Activated naive CD4-positive, alpha-beta T cell treated with anti-CD3 and anti-CD28 coated beads, Interleukin-2, amount 50 U/mL, for 24 hours (primary cell): ENCODE data around the gene HSPA4.
"Not testable (repeated sequence)": the region's sequence is repeated elsewhere in the genome, so short reads cannot be mapped to it uniquely, and the experiment has no call there.

ENCODE experiments used
- H3K27ac Mint-ChIP-seq: one replicate; pipeline ENCODE4 v1.8.0; 2021; ENCODE audit warnings: mild to moderate bottlenecking, mixed read lengths
- H3K27me3 Mint-ChIP-seq: one replicate; pipeline ENCODE4 v1.8.0; 2021; ENCODE audit warnings: mixed read lengths
- H3K36me3 Mint-ChIP-seq: one replicate; pipeline ENCODE4 v1.8.0; 2021; ENCODE audit warnings: mixed read lengths
- H3K4me1 Mint-ChIP-seq: one replicate; pipeline ENCODE4 v1.8.0; 2021; ENCODE audit warnings: mixed read lengths
- H3K4me3 Mint-ChIP-seq: one replicate; pipeline ENCODE4 v1.8.0; 2021; ENCODE audit warnings: mild to moderate bottlenecking, mixed read lengths
- H3K9me3 Mint-ChIP-seq: one replicate; pipeline ENCODE4 v1.8.0; 2021; ENCODE audit warnings: mixed read lengths

Gene HSPA4

DNA sequence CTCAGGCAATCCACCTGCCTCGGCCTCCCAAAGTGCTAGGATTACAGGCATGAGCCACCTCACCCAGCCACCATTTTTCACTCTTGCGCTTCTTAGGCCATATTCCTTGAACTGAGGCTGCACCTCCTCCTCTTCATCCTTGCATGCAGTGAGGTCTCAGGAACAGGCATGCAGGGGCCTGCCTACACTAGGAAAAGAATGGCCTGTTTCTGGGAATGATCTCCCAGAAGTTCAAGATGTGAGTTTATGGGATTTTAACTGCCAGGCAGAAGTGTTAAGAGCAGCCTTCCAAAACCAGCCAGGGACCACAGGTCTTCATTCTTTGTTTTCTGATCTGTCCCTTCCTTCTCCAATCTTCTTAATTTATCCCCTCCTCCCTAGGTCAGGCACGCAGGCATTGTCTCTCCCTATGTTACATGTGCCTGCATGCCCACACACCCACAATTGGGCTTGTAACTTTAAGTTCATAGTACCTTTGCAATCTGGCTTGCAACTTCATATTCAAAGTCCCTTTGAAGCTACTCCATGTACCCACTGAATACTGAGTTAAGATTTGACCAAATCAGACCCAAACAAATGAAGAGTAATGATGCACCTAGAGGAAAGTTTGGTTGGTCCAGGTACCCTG, 10.5 kb upstream of the HSPA4 start:
- no peak overlapping the region for H3K4me3 Mint-ChIP-seq
- no peaks in the 10 kb centered on the region for H3K4me1 Mint-ChIP-seq
- H3K36me3 Mint-ChIP-seq: no peaks in the 10 kb centered on the region
- H3K9me3 Mint-ChIP-seq: no peaks in the 10 kb centered on the region
- H3K27me3 Mint-ChIP-seq: no peaks in the 10 kb centered on the region
- no peak overlapping the region for H3K27ac Mint-ChIP-seq

DNA sequence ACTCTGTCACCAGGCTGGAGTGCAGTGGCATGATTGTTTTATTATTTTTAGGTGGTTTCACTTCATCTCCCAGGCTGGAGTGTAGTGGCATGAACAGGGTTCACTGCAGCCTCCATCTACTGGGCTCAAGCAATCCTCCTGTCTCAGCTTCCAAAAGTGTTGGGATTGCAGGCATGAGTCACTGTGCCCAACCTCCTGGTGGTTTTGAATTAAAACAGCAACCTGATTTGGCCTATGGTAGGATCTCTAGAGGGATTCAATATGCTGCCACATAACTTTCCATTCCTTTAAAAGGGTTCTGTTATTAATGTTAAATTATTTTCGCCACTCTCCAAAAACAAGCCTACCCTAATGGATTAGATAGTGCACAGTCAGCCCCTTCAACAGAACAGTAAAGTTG, 9.9 kb upstream of the HSPA4 start:
- H3K27ac Mint-ChIP-seq: no peak overlapping the region
- no peak overlapping the region for H3K4me3 Mint-ChIP-seq
- no peaks in the 10 kb centered on the region for H3K36me3 Mint-ChIP-seq
- no peaks in the 10 kb centered on the region for H3K27me3 Mint-ChIP-seq
- H3K4me1 Mint-ChIP-seq: no peaks in the 10 kb centered on the region
- no peaks in the 10 kb centered on the region for H3K9me3 Mint-ChIP-seq

DNA sequence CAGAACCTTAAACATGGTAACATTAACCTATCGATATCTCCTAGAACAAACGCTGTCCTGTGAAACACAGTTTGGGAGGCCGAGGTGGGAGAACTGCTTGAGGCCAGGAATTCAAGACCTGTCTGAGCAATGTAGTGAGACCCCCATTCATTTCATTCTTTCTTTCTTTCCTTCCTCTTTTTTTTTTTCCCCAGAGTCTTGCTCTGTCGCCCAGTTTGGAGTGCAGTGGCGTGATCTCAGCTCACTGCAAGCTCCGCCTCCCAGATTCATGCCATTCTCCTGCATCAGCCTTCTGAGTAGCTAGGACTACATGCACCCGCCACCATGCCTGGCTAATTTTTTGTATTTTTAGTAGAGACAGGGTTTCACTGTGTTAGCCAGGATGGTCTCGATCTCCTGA, 5.3 kb upstream of the HSPA4 start:
- H3K4me3 Mint-ChIP-seq, H3K36me3 Mint-ChIP-seq, H3K27ac Mint-ChIP-seq, H3K9me3 Mint-ChIP-seq, H3K27me3 Mint-ChIP-seq: not testable (repeated sequence)
- peaks cover 29% of the 10 kb centered on the region for H3K4me1 Mint-ChIP-seq

DNA sequence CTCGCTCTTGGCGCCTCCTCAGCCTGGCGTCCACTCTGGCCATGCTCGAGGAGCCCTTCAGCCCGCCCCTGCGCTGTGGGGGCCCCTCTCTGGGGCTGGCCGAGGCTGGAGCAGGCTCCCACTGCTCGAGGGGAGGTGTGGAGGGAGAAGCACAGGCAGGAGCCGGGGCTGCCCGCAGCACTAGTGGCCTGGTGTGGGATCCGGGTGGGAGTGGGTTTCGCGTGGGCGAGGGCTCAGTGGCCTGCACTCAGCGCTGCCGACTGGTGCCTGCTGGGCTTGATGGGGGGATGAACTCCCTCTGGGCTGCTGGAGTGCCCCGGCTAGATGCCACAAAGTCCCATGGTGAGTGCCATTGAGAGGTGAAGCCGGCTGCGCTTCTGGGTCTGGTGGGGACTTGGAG, 4.4 kb upstream of the HSPA4 start:
- Mint-ChIP-seq H3K36me3 (no peaks in the 10 kb centered on the region), H3K27ac (no peak overlapping the region), H3K9me3 (no peaks in the 10 kb centered on the region), H3K4me3 (no peak overlapping the region), H3K27me3 (no peaks in the 10 kb centered on the region), H3K4me1 (peaks cover 29% of the 10 kb centered on the region)

DNA sequence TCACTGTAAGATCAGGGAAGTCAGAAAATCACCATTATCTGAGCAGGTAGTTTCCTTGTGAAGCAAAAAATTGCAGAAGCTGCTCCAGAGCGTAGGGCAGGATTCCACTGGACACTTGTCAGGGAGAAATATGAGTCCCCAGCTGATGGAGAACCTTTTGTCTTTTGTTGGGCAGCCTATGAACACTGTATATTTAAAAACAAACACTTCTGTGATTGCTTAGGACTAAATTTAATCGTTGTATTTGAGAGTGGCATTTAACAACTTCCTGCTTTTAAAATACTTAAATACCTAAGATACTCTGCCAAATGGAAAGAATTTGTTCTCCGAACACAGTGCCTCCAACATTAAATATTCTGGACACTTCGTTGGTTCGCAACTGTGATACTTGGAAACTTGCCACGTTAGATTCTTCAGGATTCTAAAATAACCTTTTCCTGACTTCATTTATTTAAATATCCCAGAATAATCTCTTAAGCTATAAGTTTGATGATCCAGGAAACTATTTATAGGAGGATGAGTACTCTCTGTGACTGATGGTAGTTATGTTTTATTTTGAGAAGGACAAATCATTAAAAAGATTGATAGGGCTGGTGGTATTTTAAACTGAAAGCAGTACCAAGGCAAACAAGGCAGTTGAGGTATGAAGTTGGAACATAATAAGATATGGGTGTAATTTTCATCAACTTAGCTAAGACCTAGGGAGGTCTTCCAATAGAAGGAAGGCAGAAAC, 2.7 kb upstream of the HSPA4 start:
- Mint-ChIP-seq H3K9me3 (no peaks in the 10 kb centered on the region), H3K27me3 (no peaks in the 10 kb centered on the region), H3K27ac (peak overlapping the region; percentile 82), H3K36me3 (no peaks in the 10 kb centered on the region), H3K4me1 (peaks cover 40% of the 10 kb centered on the region), H3K4me3 (no peak overlapping the region)

DNA sequence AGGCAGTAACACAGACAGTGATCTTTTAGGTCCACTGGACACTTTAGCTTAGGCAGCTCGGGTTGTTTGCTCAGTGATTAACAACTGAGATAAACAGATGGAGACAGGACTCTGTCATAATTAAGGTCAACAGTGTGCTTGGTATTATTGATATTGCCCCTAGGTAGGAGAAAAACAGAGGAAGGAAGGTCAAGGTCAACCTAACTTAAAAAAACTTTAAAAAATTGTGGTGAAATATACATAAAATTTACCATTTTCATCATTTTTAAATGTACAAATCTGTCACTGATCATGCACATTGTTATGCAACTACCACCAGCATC, 2.1 kb upstream of the HSPA4 start:
- Mint-ChIP-seq H3K4me3 (peak overlapping the region; percentile 40), H3K27me3 (no peaks in the 10 kb centered on the region), H3K36me3 (no peaks in the 10 kb centered on the region), H3K9me3 (no peaks in the 10 kb centered on the region), H3K27ac (peak overlapping the region; percentile 82), H3K4me1 (peaks cover 46% of the 10 kb centered on the region)

DNA sequence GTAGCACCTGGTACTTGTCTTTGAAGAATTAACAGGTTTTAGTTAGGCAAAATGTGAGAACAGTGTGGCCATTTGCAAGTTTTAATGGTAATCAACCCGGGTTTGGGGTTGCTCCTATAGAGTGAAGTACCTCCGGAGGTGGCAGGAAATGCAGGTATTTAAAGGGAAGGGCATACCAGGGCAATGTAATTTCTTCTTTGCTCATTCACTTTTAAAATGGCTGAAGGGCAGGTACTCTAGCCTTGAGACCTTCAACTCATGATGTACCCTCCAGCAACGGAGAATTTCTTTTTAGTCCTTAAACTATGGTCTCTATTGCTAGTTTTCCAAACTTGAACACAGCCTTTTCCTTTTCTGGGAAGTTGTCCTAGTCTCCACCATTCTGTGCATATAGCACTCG, 1.3 kb upstream of the HSPA4 start:
- Mint-ChIP-seq H3K4me1 (peaks cover 54% of the 10 kb centered on the region), H3K9me3 (no peaks in the 10 kb centered on the region), H3K27me3 (no peaks in the 10 kb centered on the region), H3K36me3 (peaks cover 1% of the 10 kb centered on the region), H3K4me3 (peak overlapping the region; percentile 90), H3K27ac (peak overlapping the region; percentile 95)

DNA sequence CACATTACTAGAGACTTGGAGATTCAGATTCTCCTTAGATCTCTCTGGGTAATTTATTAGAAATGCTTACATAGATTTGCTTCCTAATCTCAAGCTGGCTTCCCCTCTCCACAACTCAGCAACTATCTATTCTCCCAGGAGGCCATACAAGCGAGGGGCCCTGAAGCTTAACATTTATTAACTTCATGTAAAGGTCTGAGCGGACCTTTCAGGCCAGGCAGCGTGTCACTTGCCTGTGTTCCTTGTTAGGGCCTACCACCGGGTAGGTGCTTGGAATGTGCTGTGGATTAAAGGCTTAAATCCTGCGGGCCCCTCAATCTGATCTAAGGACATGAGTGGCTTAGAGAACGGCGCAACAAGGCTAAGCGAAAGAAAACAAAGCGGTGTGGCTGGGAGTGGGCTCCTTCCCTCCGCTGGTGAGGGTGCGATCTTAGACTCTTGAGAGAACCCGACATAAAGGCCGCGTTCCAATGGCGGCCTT, 712 bp upstream of the HSPA4 start:
- H3K9me3 Mint-ChIP-seq: no peaks in the 10 kb centered on the region
- peak overlapping the region; percentile 90 for H3K4me3 Mint-ChIP-seq
- peaks cover 60% of the 10 kb centered on the region for H3K4me1 Mint-ChIP-seq

DNA sequence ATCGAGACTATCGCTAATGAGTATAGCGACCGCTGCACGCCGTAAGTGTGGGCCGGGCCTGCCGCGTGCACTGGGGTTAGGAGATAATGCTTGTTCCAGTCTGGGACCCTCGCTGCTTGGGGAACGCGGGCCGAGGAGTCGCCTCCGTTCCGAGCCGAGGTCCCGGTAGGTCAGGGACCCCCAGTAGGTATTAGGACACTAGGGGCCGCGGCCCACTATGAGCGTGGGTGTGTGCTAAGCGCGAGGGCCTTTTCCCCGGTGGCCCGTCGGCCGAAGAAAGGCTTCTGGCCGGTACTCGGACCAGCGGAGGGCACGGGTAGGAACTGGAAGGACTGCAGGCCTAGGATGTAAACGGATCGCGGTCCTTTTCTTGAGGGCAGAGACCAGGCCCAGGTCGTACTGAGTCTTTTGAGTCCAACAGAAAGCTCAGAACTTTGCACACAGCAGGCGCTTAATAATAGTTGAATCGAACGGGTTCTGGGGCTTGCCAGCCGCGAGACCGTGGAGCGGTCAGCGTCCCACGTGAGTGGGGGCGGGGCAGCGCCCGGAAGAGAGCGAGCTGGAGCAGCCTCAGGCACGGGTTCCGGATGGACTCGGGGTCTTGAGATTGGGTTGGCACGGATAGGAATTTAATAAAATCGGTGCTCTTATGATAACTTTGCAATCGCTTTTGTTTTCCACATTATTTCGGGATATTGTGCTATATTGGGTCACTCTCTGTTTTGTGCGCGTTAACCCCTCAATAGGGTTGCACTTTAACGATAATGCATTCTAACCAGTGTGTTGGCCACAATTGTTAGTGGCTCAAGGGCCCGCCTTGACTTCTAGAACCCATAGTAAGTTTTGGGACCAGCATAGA, 733 bp downstream of the HSPA4 start:
- peaks cover 73% of the 10 kb centered on the region for H3K4me1 Mint-ChIP-seq
- H3K27me3 Mint-ChIP-seq: no peaks in the 10 kb centered on the region
- no peaks in the 10 kb centered on the region for H3K9me3 Mint-ChIP-seq
- H3K4me3 Mint-ChIP-seq: peak overlapping the region; percentile 90
- H3K27ac Mint-ChIP-seq: peak overlapping the region; percentile 95
- H3K36me3 Mint-ChIP-seq: peaks cover 1% of the 10 kb centered on the region

More for the DNA sequence above, 712 bp upstream of the HSPA4 start:
- H3K27me3 Mint-ChIP-seq: no peaks in the 10 kb centered on the region
- H3K36me3 Mint-ChIP-seq: peaks cover 1% of the 10 kb centered on the region
- H3K27ac Mint-ChIP-seq: peak overlapping the region; percentile 95

DNA sequence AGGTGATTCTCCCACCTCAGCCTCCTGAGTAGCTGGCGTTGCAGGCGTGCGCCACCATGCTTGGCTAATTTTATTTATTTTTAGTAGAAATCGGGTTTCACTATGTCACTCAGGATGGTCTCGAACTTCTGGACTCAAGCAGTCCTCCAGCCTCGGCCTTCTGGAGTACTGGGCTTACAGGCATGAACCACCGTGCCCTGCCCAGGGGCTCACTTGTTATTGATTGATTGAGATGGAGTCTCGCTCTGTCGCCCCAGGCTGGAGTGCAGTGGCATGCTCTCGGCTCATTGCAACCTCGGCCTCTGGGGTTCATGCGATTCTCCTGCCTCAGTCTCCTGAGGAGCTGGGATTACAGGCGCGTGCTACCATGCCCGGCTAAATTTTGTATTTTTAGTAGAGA, 1.6 kb downstream of the HSPA4 start:
- peaks cover 78% of the 10 kb centered on the region for H3K4me1 Mint-ChIP-seq

DNA sequence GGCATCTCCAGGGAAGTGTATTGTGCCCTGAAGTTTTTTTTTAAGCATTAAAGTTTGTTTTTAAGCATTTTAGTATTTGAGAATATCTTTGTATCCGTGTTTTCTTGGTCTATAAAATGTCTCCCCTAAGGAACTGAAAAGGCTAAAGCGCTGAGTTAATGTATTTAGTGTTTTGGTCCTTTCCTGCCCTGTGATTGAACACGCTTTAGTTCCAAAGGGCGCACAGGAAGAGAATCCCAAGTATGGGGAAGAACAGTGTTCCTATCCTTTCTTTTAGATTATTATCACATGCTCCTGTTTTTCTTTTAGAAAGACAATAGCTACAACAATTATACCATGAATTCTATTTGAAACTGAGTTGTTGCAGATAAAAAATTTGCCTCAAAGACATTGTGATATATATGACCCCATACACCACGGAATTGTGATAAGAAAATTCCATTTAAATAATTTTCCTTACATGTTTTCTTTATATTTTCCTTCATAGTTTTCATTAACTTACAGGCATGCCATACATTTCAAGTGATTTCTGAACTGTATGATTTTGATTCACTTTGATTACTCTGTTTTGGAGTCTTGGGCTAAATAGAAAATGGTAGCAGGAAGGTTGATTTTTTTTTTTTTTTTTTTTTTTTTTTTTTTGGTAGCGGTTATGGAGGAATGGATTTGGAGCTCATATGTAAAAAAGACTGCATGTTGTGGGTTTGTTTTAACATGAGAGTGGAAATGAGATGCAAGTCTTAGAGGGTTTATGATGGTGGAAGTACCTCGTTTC, 3.1 kb downstream of the HSPA4 start:
- H3K9me3 Mint-ChIP-seq: no peaks in the 10 kb centered on the region
- H3K4me1 Mint-ChIP-seq: peaks cover 72% of the 10 kb centered on the region
- H3K27ac Mint-ChIP-seq: peak overlapping the region; percentile 70
- H3K4me3 Mint-ChIP-seq: peak overlapping the region; percentile 65
- H3K36me3 Mint-ChIP-seq: peaks cover 3% of the 10 kb centered on the region
- no peaks in the 10 kb centered on the region for H3K27me3 Mint-ChIP-seq

More for the DNA sequence above, 1.6 kb downstream of the HSPA4 start:
- H3K36me3 Mint-ChIP-seq: peaks cover 3% of the 10 kb centered on the region
- H3K27ac Mint-ChIP-seq: no peak overlapping the region
- no peaks in the 10 kb centered on the region for H3K9me3 Mint-ChIP-seq
- H3K4me3 Mint-ChIP-seq: peak overlapping the region; percentile 90
- no peaks in the 10 kb centered on the region for H3K27me3 Mint-ChIP-seq

DNA sequence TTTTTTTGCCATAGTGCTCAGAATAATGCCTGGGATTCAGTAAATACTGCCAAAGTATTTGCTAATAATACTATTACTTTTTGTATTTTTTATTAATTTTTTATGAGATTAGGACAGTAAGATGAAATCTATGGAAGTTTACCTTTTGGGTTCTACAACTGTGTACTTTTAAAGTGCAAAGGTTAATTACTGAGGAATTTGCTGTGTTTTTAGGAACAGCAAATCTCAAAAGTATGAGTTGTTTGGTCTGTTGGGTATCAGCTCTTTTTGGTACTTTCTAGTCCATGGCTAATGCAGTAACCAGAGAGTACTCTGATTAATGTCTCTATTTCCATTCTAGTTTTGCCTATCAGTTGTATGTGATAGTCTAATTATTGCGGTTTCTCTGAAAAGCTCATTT, 5.1 kb downstream of the HSPA4 start:
- Mint-ChIP-seq H3K36me3 (peaks cover 3% of the 10 kb centered on the region), H3K4me3 (no peak overlapping the region), H3K27me3 (no peaks in the 10 kb centered on the region), H3K27ac (no peak overlapping the region), H3K4me1 (peaks cover 68% of the 10 kb centered on the region), H3K9me3 (no peaks in the 10 kb centered on the region)

DNA sequence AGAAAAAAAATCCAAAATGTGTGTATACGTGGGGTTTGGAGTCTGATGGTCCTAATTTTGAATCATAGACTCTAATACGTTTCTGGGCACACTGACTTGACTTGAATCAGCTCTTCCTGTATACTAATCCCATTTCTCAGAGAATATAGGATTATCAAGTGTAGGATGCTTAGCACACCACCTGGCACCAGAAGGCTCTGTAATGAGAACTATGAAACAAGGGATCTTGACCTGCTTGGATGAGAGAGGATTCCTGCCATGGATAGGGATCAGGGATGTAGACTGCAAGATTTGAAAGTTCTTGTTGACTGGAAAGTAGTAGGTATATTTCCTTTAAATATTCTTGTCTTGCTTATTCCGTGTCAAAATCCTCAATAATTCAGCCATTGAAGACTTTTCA, 7.8 kb downstream of the HSPA4 start:
- H3K9me3 Mint-ChIP-seq: no peaks in the 10 kb centered on the region
- H3K36me3 Mint-ChIP-seq: peaks cover 3% of the 10 kb centered on the region
- H3K27ac Mint-ChIP-seq: no peak overlapping the region
- no peak overlapping the region for H3K4me3 Mint-ChIP-seq
- peaks cover 67% of the 10 kb centered on the region for H3K4me1 Mint-ChIP-seq
- no peaks in the 10 kb centered on the region for H3K27me3 Mint-ChIP-seq

DNA sequence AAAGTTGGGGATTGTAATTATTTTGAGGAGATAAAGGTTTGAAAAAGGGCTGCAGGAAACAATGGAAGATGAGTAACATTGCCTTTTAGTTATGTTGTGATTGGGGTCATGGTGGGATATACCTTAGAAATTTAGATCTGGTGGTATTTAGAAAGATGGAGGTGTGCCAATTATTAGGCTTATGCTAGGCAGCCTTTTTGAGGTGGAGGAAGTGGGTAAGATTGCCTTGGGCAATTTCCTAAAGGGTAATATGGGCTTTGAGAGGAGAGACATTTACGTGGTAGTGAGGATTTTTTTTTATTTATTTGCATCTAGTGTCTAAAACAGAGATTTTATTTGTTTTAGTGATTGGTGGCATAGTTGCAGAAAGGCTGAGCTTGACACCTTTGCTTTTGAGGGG, 10.5 kb downstream of the HSPA4 start:
- H3K27ac Mint-ChIP-seq: no peak overlapping the region
- no peaks in the 10 kb centered on the region for H3K27me3 Mint-ChIP-seq
- H3K4me1 Mint-ChIP-seq: peaks cover 48% of the 10 kb centered on the region
- no peaks in the 10 kb centered on the region for H3K9me3 Mint-ChIP-seq
- peaks cover 4% of the 10 kb centered on the region for H3K36me3 Mint-ChIP-seq
- H3K4me3 Mint-ChIP-seq: peak overlapping the region; percentile 2

DNA sequence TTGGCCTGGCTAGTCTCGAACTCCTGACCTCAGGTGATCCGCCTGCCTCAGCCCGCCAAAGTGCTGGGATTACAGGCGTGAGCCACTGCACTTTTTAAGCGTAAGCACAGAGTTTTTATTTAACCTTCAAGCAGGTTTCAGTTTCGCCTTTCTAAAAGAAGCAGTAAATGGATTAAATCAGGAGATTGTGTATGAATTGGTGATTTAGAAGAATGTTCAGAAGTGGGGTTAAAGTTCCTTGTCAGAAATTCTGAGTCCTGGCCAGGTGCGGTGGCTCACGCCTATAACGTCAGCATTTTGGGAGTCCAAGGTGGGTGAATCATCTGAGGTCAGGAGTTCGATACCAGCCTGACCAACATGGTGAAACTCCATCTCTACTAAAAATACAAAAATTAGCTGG, 12.2 kb downstream of the HSPA4 start:
- Mint-ChIP-seq H3K4me1 (peaks cover 53% of the 10 kb centered on the region), H3K27me3 (no peaks in the 10 kb centered on the region), H3K36me3 (peaks cover 13% of the 10 kb centered on the region), H3K9me3 (no peaks in the 10 kb centered on the region), H3K27ac (no peak overlapping the region), H3K4me3 (no peak overlapping the region)
